ENCODE measurements around the gene RTN4RL2.

Gene RTN4RL2

DNA sequence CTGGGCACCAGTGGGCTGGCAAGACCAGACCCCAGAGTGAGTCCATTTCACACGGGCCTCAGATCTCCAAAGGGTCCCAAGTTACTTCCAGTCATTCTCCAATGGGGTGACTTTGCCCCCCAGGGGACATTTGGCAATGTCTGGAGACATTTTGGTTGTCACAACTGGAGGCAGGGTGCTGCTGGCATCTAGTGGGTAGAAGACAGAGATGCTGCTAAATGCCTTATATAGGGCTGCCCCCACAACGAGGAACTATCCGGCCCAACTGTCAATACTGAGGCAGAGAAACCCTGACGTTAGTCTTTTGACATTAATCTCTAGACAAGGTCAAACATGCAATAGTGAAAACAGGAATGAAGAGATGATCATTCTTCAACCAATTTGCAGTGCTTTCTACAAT, 6.4 kb downstream of the RTN4RL2 start:
- peak overlapping the region; percentile 60 for H3K27ac ChIP-seq

DNA sequence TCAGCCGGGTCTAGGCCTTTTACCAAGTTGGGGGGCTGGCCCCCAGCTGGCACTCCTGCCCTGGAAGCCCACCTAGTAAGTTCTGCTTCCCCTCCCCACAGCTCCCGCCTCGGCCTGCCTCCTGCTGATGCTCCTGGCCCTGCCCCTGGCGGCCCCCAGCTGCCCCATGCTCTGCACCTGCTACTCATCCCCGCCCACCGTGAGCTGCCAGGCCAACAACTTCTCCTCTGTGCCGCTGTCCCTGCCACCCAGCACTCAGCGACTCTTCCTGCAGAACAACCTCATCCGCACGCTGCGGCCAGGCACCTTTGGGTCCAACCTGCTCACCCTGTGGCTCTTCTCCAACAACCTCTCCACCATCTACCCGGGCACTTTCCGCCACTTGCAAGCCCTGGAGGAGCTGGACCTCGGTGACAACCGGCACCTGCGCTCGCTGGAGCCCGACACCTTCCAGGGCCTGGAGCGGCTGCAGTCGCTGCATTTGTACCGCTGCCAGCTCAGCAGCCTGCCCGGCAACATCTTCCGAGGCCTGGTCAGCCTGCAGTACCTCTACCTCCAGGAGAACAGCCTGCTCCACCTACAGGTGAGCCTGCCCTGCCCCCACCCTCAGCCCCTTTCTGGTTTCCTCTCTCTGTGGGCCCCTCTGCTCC, 7.3 kb downstream of the RTN4RL2 start:
- peak overlapping the region; percentile 60 for H3K27ac ChIP-seq
- TF ChIP-seq, protein P1, sequence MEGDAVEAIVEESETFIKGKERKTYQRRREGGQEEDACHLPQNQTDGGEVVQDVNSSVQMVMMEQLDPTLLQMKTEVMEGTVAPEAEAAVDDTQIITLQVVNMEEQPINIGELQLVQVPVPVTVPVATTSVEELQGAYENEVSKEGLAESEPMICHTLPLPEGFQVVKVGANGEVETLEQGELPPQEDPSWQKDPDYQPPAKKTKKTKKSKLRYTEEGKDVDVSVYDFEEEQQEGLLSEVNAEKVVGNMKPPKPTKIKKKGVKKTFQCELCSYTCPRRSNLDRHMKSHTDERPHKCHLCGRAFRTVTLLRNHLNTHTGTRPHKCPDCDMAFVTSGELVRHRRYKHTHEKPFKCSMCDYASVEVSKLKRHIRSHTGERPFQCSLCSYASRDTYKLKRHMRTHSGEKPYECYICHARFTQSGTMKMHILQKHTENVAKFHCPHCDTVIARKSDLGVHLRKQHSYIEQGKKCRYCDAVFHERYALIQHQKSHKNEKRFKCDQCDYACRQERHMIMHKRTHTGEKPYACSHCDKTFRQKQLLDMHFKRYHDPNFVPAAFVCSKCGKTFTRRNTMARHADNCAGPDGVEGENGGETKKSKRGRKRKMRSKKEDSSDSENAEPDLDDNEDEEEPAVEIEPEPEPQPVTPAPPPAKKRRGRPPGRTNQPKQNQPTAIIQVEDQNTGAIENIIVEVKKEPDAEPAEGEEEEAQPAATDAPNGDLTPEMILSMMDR (conservative IDR thresholded peaks at IDR 0.05) = no peak

More for the DNA sequence above, 6.4 kb downstream of the RTN4RL2 start:
- TF ChIP-seq, protein P1 (conservative IDR thresholded peaks at IDR 0.05) = no peak

DNA sequence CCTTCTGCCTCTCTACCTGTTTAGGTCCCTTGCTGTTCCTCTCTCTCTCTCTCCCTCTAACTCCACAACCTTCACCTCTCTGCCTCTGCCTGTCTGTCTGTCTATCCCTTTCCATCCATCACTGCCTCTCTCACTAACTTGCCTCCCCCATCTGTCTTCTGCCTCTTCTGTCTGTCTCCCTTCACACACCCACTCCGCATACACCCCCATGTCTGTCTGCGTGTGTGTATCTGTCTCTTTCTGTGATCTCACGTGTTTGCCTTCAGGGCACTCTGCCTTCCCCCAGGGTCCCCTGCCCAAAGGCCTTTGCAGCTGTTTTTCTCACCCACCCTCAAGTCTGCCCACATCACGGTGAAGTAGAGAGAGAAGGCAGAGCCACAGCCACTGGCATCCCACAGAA, 7.9 kb downstream of the RTN4RL2 start:
- TF ChIP-seq, protein P1 (conservative IDR thresholded peaks at IDR 0.05) = no peak
- peak overlapping the region; percentile 60 for H3K27ac ChIP-seq

DNA sequence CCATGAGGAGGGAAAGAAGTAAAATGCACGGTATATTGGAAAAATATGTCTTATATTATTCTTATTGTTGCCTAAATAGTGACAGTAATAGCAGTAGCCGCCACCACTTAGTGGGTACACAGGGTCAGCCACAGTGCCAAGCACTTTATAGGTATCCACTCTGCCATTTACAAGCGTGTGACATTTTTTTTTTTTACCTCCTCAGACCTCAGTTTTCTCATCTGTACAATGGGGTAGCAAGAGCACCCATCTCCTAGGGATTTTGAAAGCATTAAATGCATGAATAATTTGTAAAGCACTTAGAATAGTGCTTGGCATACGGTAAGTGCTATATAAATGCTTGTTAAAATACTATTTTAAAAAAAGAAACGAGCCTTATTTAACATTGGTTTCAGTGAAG, 8.9 kb downstream of the RTN4RL2 start:
- TF ChIP-seq, protein P1 (conservative IDR thresholded peaks at IDR 0.05) = no peak
- H3K27ac ChIP-seq = no peak overlapping the region

DNA sequence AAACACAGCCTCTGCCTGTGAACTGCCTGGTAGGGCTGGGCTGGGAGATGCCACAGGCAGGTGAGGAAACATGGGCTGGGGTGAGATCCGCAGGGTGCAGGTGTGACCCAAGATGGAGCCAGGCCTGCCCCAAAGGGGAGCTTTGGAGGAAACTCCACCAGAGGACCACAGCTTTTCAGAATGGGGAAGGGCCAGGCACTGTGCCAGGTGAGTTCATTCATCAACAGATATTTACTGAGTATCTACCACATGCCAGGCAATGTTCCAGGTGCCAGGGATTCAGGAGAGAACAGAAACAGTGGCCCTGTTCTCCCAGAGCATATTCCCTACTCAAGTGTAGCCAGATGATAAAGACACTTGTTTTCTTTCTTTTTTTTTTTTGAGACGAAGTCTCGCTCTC, 11.2 kb downstream of the RTN4RL2 start:
- no peak overlapping the region for H3K27ac ChIP-seq
- TF ChIP-seq, protein P1 (conservative IDR thresholded peaks at IDR 0.05) = no peak

DNA sequence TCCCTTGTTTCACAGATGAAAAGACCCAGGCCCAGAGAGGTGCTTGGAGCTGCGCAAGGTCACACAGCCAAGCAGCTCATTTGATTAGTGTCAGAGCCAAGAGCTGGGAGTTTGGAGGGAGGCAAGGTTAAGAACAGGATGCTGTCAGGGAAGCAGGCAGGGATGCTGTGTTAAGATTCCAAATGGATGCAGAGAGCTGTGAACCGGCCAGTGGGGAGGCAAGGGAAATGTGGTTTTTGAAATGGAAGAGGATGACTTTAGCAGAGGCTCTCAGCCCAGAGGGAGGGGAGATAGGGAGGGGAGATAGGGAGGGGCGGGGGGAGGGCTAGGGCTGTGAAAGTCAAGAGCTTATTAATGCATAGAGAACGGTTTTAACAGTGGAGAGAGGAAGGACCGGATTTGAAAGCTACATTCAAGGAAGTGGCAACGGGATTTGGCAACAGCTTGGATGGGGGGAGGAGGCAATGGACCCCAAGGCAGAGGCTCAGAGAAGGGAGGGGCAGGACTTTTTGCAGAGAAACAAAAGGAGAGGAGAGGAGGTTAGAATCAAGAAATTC, 13.0 kb downstream of the RTN4RL2 start:
- TF ChIP-seq, protein P1 (conservative IDR thresholded peaks at IDR 0.05) = no peak
- H3K27ac ChIP-seq = no peak overlapping the region

DNA sequence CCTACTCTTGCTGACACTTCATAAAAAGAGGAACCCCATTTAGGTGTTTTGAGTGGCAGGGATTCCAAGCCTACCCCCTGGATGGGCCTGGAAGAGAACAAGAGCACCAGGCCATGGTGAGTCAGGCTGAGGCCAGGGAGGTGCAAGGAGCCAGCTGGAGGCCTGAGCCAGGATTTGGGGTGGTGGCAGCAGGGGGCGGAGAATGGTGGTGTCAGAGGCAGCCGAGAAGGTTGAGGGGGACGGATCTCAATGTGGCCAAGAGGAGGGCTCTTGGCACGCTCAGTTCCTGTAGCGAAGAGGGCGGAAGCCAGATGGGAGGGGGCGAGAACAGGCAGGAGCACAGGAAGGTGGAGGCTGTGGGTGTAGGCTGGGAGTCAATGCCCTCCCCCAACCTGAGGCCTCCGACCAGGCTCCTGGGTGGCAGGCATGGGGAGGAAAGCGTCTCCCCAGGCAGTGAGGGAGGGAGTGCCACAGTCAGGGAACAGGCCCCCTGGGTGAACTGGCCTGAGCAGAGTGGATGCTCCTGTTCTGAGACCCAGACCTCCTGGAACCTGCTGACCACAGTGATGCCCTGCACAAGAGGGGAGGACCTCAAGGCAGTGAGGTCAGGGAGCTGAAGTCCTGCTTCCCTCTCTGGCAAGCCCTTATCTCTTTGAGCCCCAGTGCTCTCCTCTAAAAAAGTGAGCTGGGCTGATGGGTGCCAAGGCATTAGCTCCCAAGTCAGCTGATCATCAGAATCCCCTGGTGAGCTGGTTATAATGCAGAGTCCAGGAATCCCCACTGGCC, 13.9 kb downstream of the RTN4RL2 start:
- H3K27ac ChIP-seq = no peak overlapping the region
- TF ChIP-seq, protein P1 (conservative IDR thresholded peaks at IDR 0.05) = no peak
